ENCODE data around the gene EIF4G3. TPM values are rescaled to one million over a fixed set of nuclear protein-coding genes. Genes with fewer than 3 reads are reported as not detected.
A peak's percentile ranks its signal among the peaks of the same experiment; 100 is the strongest.

The EIF4G3 gene
- total and polyA plus RNA-seq, 12 donors = 13.3 to 50.2 (median 36.1) TPM

DNA sequence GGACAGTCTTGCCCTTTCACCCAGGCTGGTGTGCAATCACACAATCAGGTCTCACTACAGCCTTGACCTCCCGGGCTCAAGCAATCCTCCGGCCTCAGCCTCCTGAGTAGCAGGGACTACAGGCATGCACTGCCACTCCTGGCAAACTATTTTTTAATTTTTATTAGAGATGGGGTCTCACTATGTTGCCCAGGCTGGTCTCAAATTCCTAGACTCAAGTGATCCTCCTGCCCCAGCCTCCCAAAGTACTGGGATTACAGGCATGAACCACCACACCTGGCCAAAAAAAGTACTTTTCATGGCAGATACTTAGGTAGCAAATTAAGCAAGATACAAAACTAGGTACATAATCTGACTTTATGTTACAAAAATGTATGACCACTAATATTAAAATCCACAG lies 8.3 kb downstream of the EIF4G3 start:
- peaks cover 0 to 60% (median 0%) of the 10 kb centered on the region in 9 donors for H3K36me3 ChIP-seq
- no peaks in the 10 kb centered on the region for H3K9me3 ChIP-seq
- DNase-seq (no peak), ATAC-seq (no peak)
- intact Hi-C loops (cut with DNase I) = loop anchor here in 1 of 10 donors (10.0 kb wide), 1 partner anchor 64 kb away; no protein-coding TSS in a partner anchor
- WGBS, 2 donors = 98 to 100% methylated on average over 2 of the region's 2 CpGs
- H3K4me3 ChIP-seq = no peak overlapping the region
- H3K4me1 ChIP-seq = peaks cover under 1 to 30% (median 18%) of the 10 kb centered on the region in 9 donors
- TF ChIP-seq, protein P1, sequence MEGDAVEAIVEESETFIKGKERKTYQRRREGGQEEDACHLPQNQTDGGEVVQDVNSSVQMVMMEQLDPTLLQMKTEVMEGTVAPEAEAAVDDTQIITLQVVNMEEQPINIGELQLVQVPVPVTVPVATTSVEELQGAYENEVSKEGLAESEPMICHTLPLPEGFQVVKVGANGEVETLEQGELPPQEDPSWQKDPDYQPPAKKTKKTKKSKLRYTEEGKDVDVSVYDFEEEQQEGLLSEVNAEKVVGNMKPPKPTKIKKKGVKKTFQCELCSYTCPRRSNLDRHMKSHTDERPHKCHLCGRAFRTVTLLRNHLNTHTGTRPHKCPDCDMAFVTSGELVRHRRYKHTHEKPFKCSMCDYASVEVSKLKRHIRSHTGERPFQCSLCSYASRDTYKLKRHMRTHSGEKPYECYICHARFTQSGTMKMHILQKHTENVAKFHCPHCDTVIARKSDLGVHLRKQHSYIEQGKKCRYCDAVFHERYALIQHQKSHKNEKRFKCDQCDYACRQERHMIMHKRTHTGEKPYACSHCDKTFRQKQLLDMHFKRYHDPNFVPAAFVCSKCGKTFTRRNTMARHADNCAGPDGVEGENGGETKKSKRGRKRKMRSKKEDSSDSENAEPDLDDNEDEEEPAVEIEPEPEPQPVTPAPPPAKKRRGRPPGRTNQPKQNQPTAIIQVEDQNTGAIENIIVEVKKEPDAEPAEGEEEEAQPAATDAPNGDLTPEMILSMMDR (IDR thresholded peaks at IDR 0.05) = no peak
- H3K27me3 ChIP-seq = no peaks in the 10 kb centered on the region
- H3K27ac ChIP-seq = no peak overlapping the region

DNA sequence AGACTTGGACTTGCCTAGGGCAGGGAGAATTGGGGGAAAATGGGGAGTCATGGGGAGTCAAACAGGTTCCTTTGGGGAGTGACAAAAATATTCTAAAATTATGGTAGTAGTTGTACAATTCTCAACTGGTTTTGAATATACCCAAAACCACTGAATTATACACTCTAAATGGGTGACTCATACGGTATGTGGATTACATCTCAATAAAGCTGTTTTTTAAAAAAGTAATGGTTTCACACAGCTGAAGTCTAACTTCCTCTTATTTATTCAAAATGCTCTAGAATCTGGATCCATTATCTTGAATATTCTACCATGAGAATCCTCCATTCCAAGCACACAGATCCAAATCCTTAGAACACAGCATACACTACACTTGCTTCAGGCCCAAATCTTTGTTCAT lies 11.1 kb downstream of the EIF4G3 start:
- Histone ChIP-seq H3K4me1 (peaks cover 0 to 19% (median 3%) of the 10 kb centered on the region in 9 donors), H3K27me3 (no peaks in the 10 kb centered on the region), H3K27ac (peak overlapping the region in 1 of 10 donors; percentile 1), H3K36me3 (peaks cover 0 to 73% (median 0%) of the 10 kb centered on the region in 9 donors), H3K4me3 (no peak overlapping the region), H3K9me3 (no peaks in the 10 kb centered on the region)
- 92 to 100% methylated on average over 1 of the region's 1 CpG for WGBS, 2 donors
- DNase-seq (no peak), ATAC-seq (no peak)
- intact Hi-C loops (cut with DNase I) = loop anchor here in 1 of 10 donors (10.0 kb wide), 1 partner anchor 61 kb away; no protein-coding TSS in a partner anchor
- TF ChIP-seq, protein P1 (IDR thresholded peaks at IDR 0.05) = no peak

DNA sequence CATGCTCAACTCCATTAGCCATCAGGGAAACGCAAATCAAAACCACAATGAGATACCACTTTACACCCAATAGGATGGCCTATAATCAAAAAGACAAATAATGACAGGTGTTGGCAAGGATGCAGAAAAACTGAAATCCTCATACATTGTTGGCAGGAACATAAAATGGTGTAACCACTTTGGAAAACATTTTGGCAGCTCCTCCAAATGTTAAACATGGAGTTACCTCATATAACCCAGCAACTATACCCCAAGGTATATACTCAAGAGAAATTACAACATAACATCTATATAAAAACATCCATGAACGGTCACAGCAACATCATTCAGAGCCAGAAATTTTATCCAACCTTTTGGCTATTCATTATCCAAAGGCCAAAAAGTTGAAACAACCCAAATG lies 11.6 kb downstream of the EIF4G3 start:
- Histone ChIP-seq H3K27ac (no peak overlapping the region), H3K36me3 (peaks cover 0 to 73% (median 0%) of the 10 kb centered on the region in 9 donors), H3K4me1 (peaks cover 0 to 15% (median 0%) of the 10 kb centered on the region in 9 donors), H3K4me3 (no peak overlapping the region), H3K27me3 (no peaks in the 10 kb centered on the region), H3K9me3 (no peaks in the 10 kb centered on the region)
- intact Hi-C loops (cut with DNase I) = loop anchor here in 1 of 10 donors (10.0 kb wide), 1 partner anchor 60 kb away; no protein-coding TSS in a partner anchor
- 81 to 83% methylated on average over 2 of the region's 2 CpGs for WGBS, 2 donors
- DNase-seq (no peak), ATAC-seq (no peak)
- TF ChIP-seq, protein P1 (IDR thresholded peaks at IDR 0.05) = no peak

DNA sequence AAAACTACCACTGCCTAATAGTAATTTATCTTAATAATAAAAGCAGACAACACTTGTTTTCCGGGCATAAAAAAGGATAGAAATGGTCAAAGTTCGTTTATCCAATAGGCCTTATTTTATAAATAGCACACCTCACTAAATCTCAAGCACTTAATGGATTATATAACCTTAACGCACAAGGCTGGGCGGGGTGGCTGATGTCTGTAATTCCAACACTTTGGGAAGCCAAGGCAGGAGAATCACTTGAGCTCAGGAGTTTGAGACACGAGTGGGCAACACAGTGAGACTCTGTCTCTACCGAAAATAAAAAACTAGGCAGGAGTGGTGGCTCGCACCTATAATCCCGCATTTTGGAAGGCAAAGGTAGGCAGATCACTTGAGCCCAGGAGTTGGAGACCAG lies 12.4 kb downstream of the EIF4G3 start:
- DNase-seq (no peak), ATAC-seq (no peak)
- Histone ChIP-seq H3K4me1 (peaks cover 0 to 15% (median 0%) of the 10 kb centered on the region in 9 donors), H3K9me3 (no peaks in the 10 kb centered on the region), H3K27ac (no peak overlapping the region), H3K36me3 (peaks cover 0 to 73% (median 0%) of the 10 kb centered on the region in 9 donors), H3K27me3 (no peaks in the 10 kb centered on the region), H3K4me3 (no peak overlapping the region)
- intact Hi-C loops (cut with DNase I) = loop anchor here in 1 of 10 donors (10.0 kb wide), 1 partner anchor 59 kb away; no protein-coding TSS in a partner anchor
- TF ChIP-seq, protein P1 (IDR thresholded peaks at IDR 0.05) = no peak
- WGBS, 2 donors = 85 to 87% methylated on average over 8 of the region's 8 CpGs
